Right lobe of liver (tissue), 4 donors: ENCODE data around the gene CACNA1S.

Source experiments
- POLR2A ChIP-seq: fragments of 450-650 bp; IDR thresholded peaks from one replicate; pipeline ENCODE4 v1.6.1; 2017; ENCODE audit warnings: antibody characterized with exemption, mild to moderate bottlenecking
- TF ChIP-seq, protein P1 (sequence below), 4 donors: fragments of 200-600 bp in 3 of 4; fragments of 450-650 bp in 1 of 4; IDR thresholded peaks; one replicate each; pipeline versions ENCODE4 v1.5.1 to v1.8.0; 2016 to 2022; ENCODE audit warnings: antibody characterized with exemption in 4 of 4, mild to moderate bottlenecking in 2 of 4
- donor health status: DM: no; HTN: no; CAD: no.
- donor health status: DM: no; HTN: no; CAD: no.
- donor health status: DM: no; HTN: yes; CAD: no.

DNA sequence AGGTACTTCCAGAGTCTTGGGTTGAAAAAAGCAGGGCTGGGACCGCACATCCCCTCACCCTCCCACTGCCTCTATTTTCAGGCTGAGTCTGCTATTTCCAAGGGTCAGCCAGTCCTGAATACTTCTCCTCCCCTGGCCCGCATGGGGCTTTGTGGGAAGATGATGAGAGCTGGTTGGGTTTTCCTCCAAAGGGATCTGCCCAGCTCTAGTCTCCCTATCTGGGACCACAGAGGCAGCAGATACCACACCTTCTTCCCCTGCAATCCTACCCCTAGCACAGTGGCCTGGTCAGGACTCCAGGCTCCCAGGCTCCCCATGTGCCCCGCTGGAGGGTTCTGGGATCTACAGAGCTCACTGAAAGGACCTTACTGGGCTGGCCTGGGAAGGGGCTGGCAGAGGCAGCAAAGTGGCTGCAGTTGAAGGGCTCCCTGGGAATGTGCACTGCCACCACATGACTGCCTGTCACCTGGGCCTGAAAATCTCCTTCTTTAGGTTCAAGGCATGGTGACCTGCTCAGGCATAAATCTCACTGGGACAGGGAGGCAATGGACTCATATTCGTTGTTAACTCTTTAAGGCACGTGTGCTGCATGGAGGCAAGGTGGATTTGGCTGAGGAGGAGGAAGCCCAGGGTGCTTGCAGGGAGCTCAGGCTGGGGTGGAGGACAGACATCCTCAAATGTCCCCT is 13.1 kb downstream of the CACNA1S start:
- TF ChIP-seq, protein P1, sequence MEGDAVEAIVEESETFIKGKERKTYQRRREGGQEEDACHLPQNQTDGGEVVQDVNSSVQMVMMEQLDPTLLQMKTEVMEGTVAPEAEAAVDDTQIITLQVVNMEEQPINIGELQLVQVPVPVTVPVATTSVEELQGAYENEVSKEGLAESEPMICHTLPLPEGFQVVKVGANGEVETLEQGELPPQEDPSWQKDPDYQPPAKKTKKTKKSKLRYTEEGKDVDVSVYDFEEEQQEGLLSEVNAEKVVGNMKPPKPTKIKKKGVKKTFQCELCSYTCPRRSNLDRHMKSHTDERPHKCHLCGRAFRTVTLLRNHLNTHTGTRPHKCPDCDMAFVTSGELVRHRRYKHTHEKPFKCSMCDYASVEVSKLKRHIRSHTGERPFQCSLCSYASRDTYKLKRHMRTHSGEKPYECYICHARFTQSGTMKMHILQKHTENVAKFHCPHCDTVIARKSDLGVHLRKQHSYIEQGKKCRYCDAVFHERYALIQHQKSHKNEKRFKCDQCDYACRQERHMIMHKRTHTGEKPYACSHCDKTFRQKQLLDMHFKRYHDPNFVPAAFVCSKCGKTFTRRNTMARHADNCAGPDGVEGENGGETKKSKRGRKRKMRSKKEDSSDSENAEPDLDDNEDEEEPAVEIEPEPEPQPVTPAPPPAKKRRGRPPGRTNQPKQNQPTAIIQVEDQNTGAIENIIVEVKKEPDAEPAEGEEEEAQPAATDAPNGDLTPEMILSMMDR (IDR thresholded peaks at IDR 0.05): no peak
- TF ChIP-seq POLR2A: no peak
